HG02763 (cell line): ENCODE results near the gene PHF21B.
"Not testable (repeated sequence)": the region's sequence is repeated elsewhere in the genome, so short reads cannot be mapped to it uniquely, and the experiment has no call there.

ENCODE experiments used
- ATAC-seq: cut with Tn5 transposase; IDR thresholded peaks from one replicate; pipeline ENCODE4 v1.9.1; 2021; ENCODE audit warnings: mild to moderate bottlenecking, moderate library complexity; ENCODE audit not compliant: unreplicated experiment

PHF21B gene

DNA sequence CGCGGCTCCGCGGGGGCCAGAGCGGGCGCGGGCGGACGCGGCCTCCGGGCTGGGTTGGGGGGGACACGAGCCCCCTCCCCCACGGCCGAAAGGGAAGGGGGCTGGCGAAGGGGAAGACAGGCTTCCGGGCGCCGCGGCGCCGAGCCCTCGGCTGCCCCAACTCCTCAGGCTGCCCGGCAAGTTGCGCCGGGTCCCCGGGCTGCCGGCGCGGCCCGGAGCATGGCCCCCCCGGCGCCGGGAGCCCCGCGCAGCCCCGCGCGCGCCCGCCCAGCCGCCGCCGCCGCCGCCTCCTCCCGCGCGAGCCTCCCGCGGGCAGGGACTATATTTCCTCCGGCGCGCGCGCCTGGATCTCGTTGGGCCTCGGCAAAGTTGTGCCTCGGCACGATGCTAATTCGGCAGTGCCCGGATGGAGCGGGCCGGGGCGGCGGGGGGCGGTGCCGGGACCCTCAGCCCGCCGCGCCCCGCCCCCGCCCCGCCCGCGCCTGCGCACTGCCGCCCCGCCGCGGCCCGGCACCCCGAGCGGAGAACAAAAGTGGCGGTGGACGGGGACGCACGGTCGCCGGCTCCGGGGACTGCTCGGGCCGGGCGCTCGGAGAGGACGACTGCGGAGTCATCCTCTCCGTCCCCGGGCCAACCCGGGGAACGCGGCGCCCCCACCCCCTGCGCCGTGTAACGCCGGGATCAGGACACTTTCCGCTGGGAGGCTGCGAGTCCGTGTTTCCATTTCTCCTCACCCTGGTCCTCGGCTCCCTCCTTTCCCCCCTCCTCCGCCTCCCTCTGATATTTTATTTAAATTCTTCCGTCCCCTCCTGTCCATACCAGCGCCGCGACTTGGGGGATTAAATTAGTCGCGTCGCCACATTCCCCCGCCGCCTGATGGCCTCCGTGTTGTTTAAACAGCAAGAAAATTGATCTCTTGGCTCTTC, at the start of gene PHF21B:
Gene PHF21B (minus strand): TSS at position 400 of the 926 bp plus-strand sequence. CDS start 456 bp downstream, outside the sequence.
- no peak for ATAC-seq

DNA sequence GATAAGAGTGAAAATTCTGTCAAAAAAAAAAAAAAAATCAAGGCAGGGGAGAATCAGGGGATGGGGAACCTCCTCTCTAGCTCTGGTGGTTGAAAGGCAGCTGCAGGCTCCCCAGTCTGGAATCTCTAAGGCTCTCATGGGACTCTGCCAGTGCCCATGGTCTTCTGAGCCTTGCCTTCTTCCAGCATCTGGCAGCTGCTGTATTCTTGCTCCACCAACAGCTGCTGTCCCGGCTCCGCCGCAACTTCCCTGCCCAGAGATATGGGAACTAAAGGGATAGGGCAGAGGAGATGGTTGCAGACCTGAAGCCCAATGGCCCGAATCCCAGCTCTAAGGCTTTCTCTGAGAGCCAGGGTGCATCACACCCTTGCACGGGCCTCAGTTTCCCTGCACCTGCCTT, 49.5 kb upstream of the PHF21B start:
- ATAC-seq, result no peak

DNA sequence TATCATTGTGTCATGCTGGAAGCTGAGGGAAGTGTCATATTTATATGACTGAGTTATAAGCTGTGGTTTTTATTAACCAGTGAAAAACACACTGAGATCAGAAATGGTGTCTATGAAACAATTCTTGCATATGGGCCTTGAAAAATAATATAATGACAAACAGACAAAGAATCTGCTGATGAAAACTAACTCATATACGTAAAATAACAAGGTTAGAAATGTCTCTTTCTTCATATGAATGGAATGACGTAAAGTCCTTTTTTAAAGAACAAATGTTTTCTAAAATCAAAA, 48.8 kb upstream of the PHF21B start:
- ATAC-seq, result no peak

GRCh38 chr22:45055936-45056335, 46.1 kb upstream of the PHF21B start:
- ATAC-seq, result no peak

DNA sequence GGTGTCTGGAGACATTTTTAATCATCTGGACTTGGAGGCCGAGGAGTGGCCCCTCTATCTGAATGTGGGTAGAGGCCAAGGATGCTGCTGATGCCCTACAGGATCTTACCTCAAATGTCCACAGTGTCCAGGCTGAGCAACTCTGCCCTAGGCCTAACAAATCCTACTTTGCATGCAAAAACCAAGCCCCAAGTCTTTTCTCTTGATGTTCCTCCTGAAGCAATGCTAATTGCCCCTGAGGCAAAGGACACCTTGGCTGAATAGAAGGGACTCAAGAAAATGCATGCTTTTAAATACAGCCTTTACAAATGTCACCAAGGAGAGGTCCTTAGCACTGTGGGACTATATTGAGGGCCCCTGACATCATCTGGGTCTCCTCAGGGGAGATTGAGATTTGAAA, 43.8 kb upstream of the PHF21B start:
- no peak for ATAC-seq

GRCh38 chr22:45053094-45053493, 43.3 kb upstream of the PHF21B start:
- no peak for ATAC-seq

- not testable (repeated sequence) for ATAC-seq
These were observed 42.9 kb upstream of the PHF21B start for GRCh38 chr22:45052665-45053064.

GRCh38 chr22:45051946-45052345, 42.1 kb upstream of the PHF21B start:
- ATAC-seq, result no peak

- ATAC-seq, result no peak
These were observed 41.6 kb upstream of the PHF21B start for GRCh38 chr22:45051419-45051818.

GRCh38 chr22:45047260-45047659, 37.5 kb upstream of the PHF21B start:
- no peak for ATAC-seq

DNA sequence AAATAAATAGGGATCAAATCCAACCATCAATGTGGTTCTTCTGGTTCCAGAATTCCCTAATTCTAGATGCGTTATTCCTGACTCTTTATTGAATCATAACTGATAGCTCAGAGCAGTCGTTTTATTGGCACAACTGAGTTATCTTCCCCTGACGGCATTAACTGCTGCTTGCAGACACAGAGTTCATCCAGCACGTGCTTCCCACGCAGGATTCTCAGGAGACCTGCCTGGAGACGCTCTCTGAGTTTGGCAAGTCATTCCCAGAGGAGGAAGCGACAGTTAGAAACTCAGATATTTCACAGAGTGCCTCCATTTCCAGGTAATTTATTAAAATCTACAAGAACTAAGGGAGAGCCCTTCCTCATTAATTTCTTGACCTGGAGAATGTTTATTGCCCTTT, 35.4 kb upstream of the PHF21B start:
- ATAC-seq, result no peak

DNA sequence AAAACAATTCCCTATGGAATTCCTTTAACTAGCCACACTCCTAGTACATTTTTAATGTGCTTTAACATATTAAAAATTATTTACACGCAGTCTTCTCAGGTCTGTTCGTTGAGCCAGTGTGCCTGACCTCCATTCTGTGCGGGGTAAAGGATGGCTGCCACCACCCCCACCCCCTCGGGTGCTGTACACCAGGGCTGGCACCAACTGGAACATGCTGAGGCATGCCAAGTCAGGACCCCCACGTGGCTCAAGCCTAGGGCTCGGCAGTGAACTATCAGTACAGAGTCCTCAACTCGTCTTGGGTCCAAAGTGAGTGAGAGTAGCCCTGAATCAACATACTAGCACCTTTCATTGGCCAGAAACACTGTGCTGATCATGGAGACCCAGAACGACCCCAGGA, 32.5 kb upstream of the PHF21B start:
- ATAC-seq, result no peak

- ATAC-seq, result no peak
These were observed 29.3 kb upstream of the PHF21B start for GRCh38 chr22:45039133-45039532.

DNA sequence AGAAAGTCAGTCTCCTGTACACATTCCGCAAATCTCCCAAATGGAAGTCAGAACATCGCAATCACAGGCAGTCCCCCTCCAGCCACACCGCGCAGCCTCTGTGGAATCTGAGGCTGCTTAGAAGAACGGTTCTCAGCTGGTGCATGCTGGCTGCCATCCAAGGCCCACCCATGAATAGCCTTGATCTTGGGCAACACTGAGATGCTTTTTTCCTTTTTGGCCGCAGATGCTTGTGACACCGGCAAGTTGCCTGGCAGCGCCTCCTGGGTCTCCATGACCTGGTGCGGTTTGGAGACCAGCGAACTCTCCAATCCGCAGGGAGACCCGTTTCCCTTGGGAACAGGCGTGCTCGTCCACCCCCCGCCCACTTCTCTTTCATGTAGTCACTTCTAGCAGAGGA, 26.3 kb upstream of the PHF21B start:
- ATAC-seq, result no peak

DNA sequence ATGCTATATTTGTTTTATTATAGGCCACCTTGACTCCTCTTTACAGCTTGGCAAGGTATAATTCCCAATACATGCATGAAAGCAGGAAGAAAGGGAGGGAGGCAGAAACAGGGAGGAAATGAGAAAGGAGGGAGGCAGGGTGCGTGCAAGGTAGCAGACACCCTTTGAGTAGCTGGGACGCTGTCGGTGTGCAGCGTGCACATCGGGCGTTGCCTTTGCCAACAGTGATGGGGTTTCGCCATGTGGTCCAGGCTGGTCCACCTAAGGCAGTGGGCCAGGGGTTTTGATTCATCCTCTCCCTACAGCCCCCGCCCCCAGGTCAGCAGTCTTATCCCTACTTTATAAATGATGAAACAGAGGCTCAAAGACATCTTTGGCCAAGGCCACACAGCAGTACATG, 25.0 kb upstream of the PHF21B start:
- ATAC-seq, result no peak

- no peak for ATAC-seq
These were observed 24.4 kb upstream of the PHF21B start for GRCh38 chr22:45034156-45034555.

DNA sequence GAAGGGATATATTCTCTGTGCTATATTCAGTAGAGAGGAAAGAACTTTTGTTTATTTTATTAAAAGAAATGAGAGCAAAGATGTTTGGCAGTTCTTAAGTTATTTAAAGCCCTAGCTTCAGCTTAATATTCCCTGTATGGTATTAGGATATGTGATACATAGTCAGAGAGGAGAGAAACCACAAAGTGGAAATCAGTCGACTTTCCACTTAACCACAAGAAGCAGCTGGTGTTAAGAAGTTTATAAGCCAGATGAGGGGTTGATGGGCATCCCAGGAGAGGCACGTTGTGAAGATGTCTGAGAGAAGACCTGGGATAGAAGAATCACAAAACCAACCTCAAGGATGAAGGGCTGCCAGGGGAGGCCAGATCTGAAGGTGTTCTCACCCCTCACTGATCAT, 23.3 kb upstream of the PHF21B start:
- ATAC-seq, result no peak

DNA sequence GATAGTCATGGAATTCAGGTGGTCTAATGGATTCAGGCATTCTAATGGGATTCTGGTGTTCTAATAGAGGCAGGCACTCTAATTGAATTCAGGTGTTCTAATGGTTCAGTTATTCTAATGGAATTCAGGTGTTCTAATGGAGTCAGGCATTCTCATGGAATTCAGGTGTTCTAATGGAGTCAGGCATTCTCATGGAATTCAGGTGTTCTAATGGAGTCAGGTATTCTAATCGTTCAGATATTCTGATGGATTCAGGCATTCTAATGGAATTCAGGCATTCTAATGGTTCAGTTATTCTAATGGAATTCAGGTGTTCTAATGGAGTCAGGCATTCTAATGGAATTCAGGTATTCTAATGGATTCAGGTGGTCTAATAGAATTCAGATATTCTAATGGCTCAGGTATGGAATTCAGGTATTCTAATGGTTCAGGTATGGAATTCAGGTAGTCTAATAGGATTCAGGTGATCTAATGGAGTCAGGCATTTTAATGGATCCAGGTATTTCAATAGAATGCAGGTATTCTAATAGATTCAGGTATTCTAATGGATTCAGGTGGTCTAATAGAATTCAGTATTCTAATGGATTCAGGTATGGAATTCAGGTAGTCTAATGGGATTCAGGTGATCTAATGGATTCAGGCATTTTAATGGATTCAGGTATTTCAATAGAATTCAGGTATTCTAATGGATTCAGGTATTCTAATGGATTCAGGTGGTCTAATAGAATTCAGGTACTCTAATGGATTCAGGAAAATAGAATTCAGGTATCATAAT, 22.0 kb upstream of the PHF21B start:
- no peak for ATAC-seq

DNA sequence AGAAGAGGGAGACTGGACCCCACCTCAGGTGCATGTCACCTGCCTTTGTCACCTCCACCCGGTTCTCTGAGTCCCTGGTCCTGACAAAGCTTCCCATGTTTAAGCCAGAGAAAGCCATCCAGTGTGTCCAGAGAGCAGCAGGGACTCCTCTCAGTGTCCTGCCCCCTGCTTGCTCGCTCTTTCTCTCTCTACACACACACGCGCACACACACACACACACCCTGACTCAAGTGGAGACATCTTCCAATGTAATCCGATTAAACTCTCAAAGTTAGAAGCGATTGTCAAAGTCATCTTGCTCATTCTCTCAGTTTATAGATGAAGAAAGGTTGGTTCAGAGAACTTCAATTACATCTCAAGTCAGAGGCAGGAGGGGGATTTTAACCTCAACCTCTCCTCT, 19.7 kb upstream of the PHF21B start:
- no peak for ATAC-seq

DNA sequence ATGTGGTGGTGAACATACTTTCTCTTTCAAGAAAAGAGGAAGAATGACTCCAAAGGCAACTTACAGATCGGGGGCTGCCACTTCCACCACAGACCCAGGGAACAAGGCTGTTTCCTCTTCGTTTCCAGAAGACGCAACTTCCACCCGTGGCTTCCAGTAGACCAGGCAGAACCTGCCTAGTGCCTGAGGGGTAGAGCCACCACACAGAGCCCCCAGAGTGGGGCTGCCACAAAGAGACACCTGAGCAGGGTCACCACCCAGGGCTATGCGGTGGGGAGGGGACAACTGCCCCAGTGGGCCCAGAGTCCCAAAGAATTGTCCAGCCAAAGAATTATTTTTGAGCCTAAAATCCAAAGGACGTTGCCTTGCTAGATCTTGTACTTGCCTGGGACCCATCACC, 16.7 kb upstream of the PHF21B start:
- ATAC-seq, result no peak

DNA sequence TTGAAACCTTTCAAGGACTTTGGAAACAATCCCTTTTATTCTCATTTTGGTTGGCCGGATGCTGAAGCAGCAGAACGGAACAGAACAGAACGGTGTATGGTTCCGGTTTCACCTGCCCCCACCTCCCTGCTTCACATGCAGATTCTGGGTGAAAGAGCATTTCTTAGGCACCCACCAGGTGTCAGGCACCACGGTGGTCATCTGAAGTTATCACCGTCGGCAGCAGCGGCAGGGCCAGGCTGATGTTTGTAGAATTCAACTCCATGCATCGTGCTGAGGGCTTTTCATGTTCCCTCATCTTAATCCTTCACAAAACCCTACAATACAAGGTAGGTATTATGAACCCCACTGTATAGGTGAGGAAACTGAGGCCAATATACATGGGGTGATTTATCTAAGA, 13.6 kb upstream of the PHF21B start:
- ATAC-seq, result no peak
